Measurements from ENCODE around the gene METTL22. TPM values are rescaled to one million over a fixed set of nuclear protein-coding genes. Genes with fewer than 3 reads are reported as not detected.

Gene METTL22
- total and polyA plus RNA-seq, 2 donors (not counting 3 experiments of a cell fraction or from before 2014, with no cell fraction given): 42.0 to 52.6 TPM

DNA sequence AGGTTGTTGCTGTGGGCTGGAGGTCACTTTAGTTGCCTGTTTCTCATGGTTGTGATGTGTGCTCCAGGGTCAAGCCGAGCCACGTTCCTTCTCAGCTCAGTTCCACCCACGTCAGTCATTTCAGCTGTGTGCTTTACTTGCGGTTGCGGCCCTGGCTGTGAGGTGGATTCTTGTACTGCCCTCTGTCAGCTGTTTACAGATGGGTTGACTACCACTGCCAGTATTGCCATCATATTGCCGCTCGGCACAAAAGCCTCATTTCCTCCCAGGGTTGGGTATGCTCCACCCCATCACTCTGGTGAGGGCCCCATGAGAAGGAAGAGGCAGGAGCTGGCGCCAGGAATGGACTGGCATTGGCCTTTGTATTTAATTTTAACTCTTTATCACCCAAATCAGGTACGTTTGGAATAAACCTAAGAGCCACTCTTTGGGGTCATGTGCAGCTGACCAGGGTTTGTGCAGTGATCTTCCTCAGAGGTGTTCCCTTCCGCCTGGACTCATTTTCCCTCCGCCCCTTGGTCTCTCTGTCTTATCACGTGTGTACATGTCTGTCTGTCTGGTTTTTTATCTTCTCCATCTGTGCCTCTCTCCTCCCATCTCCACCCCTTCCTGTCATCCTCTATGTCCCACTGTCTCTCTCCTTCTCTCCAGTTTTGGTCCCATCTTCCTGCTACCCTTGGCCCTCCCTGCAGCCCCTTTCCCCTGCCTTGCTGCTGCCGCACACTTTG, 25.0 kb downstream of the METTL22 start:
- DNase-seq (ENCODE audit: low read depth, low spot score): no peak
- no peak for FAIRE-seq
- intact Hi-C loops (cut with micrococcal nuclease) (no loop called here), dilution Hi-C loops (cut with MboI; ENCODE audit: extremely low pct_ligation_motif_present, low sequenced_read_pairs) (no loop called here)
- Histone ChIP-seq H3K79me2 (ENCODE audit: control insufficient read depth, insufficient read depth, low read length) (no peaks in the 10 kb centered on the region), H3K27ac (ENCODE audit: insufficient read depth, low read depth, low read length) (no peak overlapping the region), H3K36me3 (ENCODE audit: control insufficient read depth in 2 of 2, extremely low read depth in 1 of 2, insufficient read depth in 2 of 2, low read length in 2 of 2) (peaks cover 17 to 42% of the 10 kb centered on the region in 2 experiments), H3K4me2 (ENCODE audit: insufficient read depth, low read length) (no peak overlapping the region), H3K9me3 (replicated peaks; ENCODE audit: control insufficient read depth, insufficient read depth, low read length) (no peaks in the 10 kb centered on the region), H3K27me3 (ENCODE audit: control insufficient read depth in 2 of 2, insufficient read depth in 2 of 2, low read length in 2 of 2) (no peaks in the 10 kb centered on the region), H3K9me1 (replicated peaks; ENCODE audit: control insufficient read depth, extremely low read depth, insufficient read depth, low read length) (no peaks in the 10 kb centered on the region), H3K4me1 (ENCODE audit: control insufficient read depth, extremely low read depth, insufficient read depth, low read length) (no peaks in the 10 kb centered on the region), H3K9ac (replicated peaks; ENCODE audit: extremely low read depth, insufficient read depth, low read length) (no peak overlapping the region), H4K20me1 (replicated peaks; ENCODE audit: control insufficient read depth, extremely low read depth, insufficient read depth, low read length) (no peaks in the 10 kb centered on the region), H3K4me3 (replicated peaks in 1 of 3; ENCODE audit: insufficient read depth in 1 of 3, low read depth in 1 of 3, low read length in 3 of 3) (no peak overlapping the region), H2AFZ (ENCODE audit: low read depth, low read length) (no peak overlapping the region)
- TF ChIP-seq POLR2AphosphoS5 (IDR thresholded peaks at IDR 0.05; ENCODE audit: insufficient read depth, low read depth, low read length) (no peak), POLR2A (IDR thresholded peaks at IDR 0.05; ENCODE audit: low read depth, low read length) (no peak), FOS (IDR thresholded peaks at IDR 0.05; ENCODE audit: borderline replicate concordance, insufficient read depth, low read length) (no peak), EZH2 (IDR thresholded peaks at IDR 0.05; ENCODE audit: borderline replicate concordance, low read depth, low read length, severe bottlenecking) (no peak), MYC (IDR thresholded peaks at IDR 0.05; ENCODE audit: low read depth, low read length) (no peak), GATA2 (IDR thresholded peaks at IDR 0.05; ENCODE audit: insufficient read depth, insufficient read length, low read depth, low read length) (no peak), JUN (IDR thresholded peaks at IDR 0.05; ENCODE audit: borderline replicate concordance, insufficient read depth, insufficient read length, low read depth) (no peak)
- TF ChIP-seq, protein P1, sequence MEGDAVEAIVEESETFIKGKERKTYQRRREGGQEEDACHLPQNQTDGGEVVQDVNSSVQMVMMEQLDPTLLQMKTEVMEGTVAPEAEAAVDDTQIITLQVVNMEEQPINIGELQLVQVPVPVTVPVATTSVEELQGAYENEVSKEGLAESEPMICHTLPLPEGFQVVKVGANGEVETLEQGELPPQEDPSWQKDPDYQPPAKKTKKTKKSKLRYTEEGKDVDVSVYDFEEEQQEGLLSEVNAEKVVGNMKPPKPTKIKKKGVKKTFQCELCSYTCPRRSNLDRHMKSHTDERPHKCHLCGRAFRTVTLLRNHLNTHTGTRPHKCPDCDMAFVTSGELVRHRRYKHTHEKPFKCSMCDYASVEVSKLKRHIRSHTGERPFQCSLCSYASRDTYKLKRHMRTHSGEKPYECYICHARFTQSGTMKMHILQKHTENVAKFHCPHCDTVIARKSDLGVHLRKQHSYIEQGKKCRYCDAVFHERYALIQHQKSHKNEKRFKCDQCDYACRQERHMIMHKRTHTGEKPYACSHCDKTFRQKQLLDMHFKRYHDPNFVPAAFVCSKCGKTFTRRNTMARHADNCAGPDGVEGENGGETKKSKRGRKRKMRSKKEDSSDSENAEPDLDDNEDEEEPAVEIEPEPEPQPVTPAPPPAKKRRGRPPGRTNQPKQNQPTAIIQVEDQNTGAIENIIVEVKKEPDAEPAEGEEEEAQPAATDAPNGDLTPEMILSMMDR (IDR thresholded peaks at IDR 0.05; ENCODE audit: extremely low read depth in 1 of 2, insufficient read depth in 1 of 2, low read depth in 1 of 2, low read length in 2 of 2): no peak
- TF ChIP-seq, protein P2, sequence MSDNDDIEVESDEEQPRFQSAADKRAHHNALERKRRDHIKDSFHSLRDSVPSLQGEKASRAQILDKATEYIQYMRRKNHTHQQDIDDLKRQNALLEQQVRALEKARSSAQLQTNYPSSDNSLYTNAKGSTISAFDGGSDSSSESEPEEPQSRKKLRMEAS (IDR thresholded peaks at IDR 0.05; ENCODE audit: insufficient read depth, insufficient read length): no peak
- ChIA-PET CTCF (no interaction called here), POLR2A (no interaction called here)
- BruUV-seq (replicated peaks): no TSS peak
